SK-N-SH treated with all-trans-retinoic acid at 6 μM for 48 hours (cell line): ENCODE measurements around the gene RSPH10B2.
"Not testable (repeated sequence)": the region's sequence is repeated elsewhere in the genome, so short reads cannot be mapped to it uniquely, and the experiment has no call there.

ENCODE experiments used
- OSR1 ChIP-seq: fragments of 250-450 bp; sonication (Bioruptor Pico); IDR thresholded peaks from 2 replicates; pipeline ENCODE4 v1.8.0; 2022; ENCODE audit warnings: moderate library complexity, mild to moderate bottlenecking, inconsistent platforms
- PPARA ChIP-seq: fragments of 250-450 bp; sonication (Bioruptor Pico); IDR thresholded peaks from 2 replicates; pipeline ENCODE4 v1.5.0; 2020; ENCODE audit warnings: mild to moderate bottlenecking, borderline replicate concordance
- SNAI2 ChIP-seq: fragments of 250-450 bp; sonication (Bioruptor Pico); IDR thresholded peaks from 2 replicates; pipeline ENCODE4 v1.5.0; 2020; ENCODE audit warnings: mild to moderate bottlenecking, moderate library complexity
- ZNF70 ChIP-seq: fragments of 450-650 bp; formaldehyde crosslinking; IDR thresholded peaks from 2 replicates; pipeline ENCODE4 v1.5.0; 2020; ENCODE audit warnings: mild to moderate bottlenecking, moderate library complexity
- TF ChIP-seq, protein P1 (sequence below): fragments of 250-450 bp; sonication (Bioruptor Pico); IDR thresholded peaks from 2 replicates; pipeline ENCODE4 v1.8.0; 2020; ENCODE audit warnings: mild to moderate bottlenecking, moderate library complexity, borderline replicate concordance
- TF ChIP-seq, protein P2 (sequence below): fragments of 250-450 bp; sonication (Bioruptor Pico); IDR thresholded peaks from 2 replicates; pipeline ENCODE4 v1.8.0; 2021; ENCODE audit warnings: low read depth, mild to moderate bottlenecking, moderate library complexity, borderline replicate concordance

GRCh38 chr7:6761186-6761585, 7.3 kb downstream of the RSPH10B2 start:
- TF ChIP-seq ZNF70; OSR1 (CRISPR knock-in tag); SNAI2 (CRISPR knock-in tag); PPARA (CRISPR knock-in tag): not testable (repeated sequence)
- TF ChIP-seq, protein P1, sequence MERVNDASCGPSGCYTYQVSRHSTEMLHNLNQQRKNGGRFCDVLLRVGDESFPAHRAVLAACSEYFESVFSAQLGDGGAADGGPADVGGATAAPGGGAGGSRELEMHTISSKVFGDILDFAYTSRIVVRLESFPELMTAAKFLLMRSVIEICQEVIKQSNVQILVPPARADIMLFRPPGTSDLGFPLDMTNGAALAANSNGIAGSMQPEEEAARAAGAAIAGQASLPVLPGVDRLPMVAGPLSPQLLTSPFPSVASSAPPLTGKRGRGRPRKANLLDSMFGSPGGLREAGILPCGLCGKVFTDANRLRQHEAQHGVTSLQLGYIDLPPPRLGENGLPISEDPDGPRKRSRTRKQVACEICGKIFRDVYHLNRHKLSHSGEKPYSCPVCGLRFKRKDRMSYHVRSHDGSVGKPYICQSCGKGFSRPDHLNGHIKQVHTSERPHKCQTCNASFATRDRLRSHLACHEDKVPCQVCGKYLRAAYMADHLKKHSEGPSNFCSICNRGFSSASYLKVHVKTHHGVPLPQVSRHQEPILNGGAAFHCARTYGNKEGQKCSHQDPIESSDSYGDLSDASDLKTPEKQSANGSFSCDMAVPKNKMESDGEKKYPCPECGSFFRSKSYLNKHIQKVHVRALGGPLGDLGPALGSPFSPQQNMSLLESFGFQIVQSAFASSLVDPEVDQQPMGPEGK (CRISPR knock-in tag), result not testable (repeated sequence)
- TF ChIP-seq, protein P2, sequence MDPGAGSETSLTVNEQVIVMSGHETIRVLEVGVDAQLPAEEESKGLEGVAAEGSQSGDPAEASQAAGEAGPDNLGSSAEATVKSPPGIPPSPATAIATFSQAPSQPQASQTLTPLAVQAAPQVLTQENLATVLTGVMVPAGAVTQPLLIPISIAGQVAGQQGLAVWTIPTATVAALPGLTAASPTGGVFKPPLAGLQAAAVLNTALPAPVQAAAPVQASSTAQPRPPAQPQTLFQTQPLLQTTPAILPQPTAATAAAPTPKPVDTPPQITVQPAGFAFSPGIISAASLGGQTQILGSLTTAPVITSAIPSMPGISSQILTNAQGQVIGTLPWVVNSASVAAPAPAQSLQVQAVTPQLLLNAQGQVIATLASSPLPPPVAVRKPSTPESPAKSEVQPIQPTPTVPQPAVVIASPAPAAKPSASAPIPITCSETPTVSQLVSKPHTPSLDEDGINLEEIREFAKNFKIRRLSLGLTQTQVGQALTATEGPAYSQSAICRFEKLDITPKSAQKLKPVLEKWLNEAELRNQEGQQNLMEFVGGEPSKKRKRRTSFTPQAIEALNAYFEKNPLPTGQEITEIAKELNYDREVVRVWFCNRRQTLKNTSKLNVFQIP (CRISPR knock-in tag), result not testable (repeated sequence)
